GM12878 (cell line): ENCODE results near the gene FGF12. TPM values are rescaled to one million over a fixed set of nuclear protein-coding genes. Genes with fewer than 3 reads are reported as not detected.

ENCODE experiments used
- ATAC-seq: fragments of 200-7000 bp; cut with Tn5 transposase; 3 replicates; pipeline ENCODE4 v1.9.1; 2020; ENCODE audit warnings: mild to moderate bottlenecking, moderate library complexity
- BruUV-seq: library from RNA; stranded (reverse); fragments of 400-500 nt; replicated peaks from 2 replicates; lab custom pipeline; 2021; lab: Mats Ljungman, UMichigan
- CTCF ChIA-PET: fragments of 300-600 bp; sonication (Branson Sonifier 250); formaldehyde crosslinking; extraction: SDS; loops from one replicate; lab custom pipeline; 2021; ENCODE audit warnings: inconsistent platforms; lab: Yijun Ruan, JAX
- POLR2A ChIA-PET: fragments of 350-600 bp; formaldehyde crosslinking; extraction: SDS; loops from one replicate; lab custom pipeline; 2021; ENCODE audit warnings: inconsistent platforms; lab: Charles Lee
- RAD21 ChIA-PET: fragments of 300-600 bp; sonication (Branson Sonifier 250); formaldehyde crosslinking; loops from one replicate; lab custom pipeline; 2023; ENCODE audit warnings: antibody characterized with exemption; ENCODE audit not compliant: unreplicated experiment; lab: Charles Lee
- SMC1A ChIA-PET: fragments of 300-600 bp; sonication (Branson Sonifier 250); formaldehyde crosslinking; loops from one replicate; lab custom pipeline; 2023; ENCODE audit not compliant: unreplicated experiment, uncharacterized antibody; lab: Charles Lee
- DNase-seq: peaks from one replicate; pipeline ENCODE4 v3.0.0-alpha.2; 2011; ENCODE audit warnings: low read depth, low spot score
- FAIRE-seq: peaks from 3 replicates; lab custom pipeline; 2011; peaks lifted over from hg19 to GRCh38; lab: Jason Lieb, UNC
- H2AFZ ChIP-seq: 2 replicates; pipeline ENCODE4 v1.6.0; 2011; ENCODE audit warnings: low read depth, low read length, control low read depth; ENCODE audit not compliant: control insufficient read depth
- H3K27ac ChIP-seq: 2 replicates; pipeline ENCODE4 v1.5.1; 2011; ENCODE audit warnings: control low read depth; ENCODE audit not compliant: control insufficient read depth, insufficient read depth
- H3K27me3 ChIP-seq, 2 experiments: replicated peaks in 1 of 2; 2 replicates each; pipeline versions ENCODE4 v1.6.0 to v1.6.1; 2011; ENCODE audit warnings: low read length in 1 of 2; ENCODE audit not compliant: control insufficient read depth in 2 of 2, insufficient read depth in 2 of 2
- H3K36me3 ChIP-seq, 2 experiments: 2 replicates each; pipeline ENCODE4 v1.5.1; 2011; ENCODE audit warnings: low read length in 1 of 2; ENCODE audit not compliant: control insufficient read depth in 2 of 2, insufficient read depth in 2 of 2
- H3K4me1 ChIP-seq: 2 replicates; pipeline ENCODE4 v1.6.1; 2011; ENCODE audit warnings: mild to moderate bottlenecking, low read length, moderate library complexity, mixed read lengths; ENCODE audit not compliant: control insufficient read depth, insufficient read depth
- H3K4me2 ChIP-seq: 2 replicates; pipeline ENCODE4 v1.6.0; 2011; ENCODE audit warnings: control low read depth; ENCODE audit not compliant: control insufficient read depth, insufficient read depth
- H3K4me3 ChIP-seq: fragments of 200-600 bp; sonication (generic); 2 replicates; pipeline ENCODE4 v1.5.1; 2016
- H3K79me2 ChIP-seq: 2 replicates; pipeline ENCODE4 v1.6.0; 2011; ENCODE audit warnings: low read length; ENCODE audit not compliant: control insufficient read depth, insufficient read depth
- H3K9ac ChIP-seq: 2 replicates; pipeline ENCODE4 v1.8.0; 2011; ENCODE audit warnings: low read length, control low read depth, mixed read lengths; ENCODE audit not compliant: control insufficient read depth, insufficient read depth
- H3K9me3 ChIP-seq: replicated peaks from 3 replicates; pipeline ENCODE4 v1.5.1; 2011; ENCODE audit warnings: mild to moderate bottlenecking, low read length; ENCODE audit not compliant: control insufficient read depth, insufficient read depth
- H4K20me1 ChIP-seq: 2 replicates; pipeline ENCODE4 v1.6.0; 2011; ENCODE audit not compliant: control insufficient read depth, insufficient read depth
- ASH2L ChIP-seq: fragments of 300-600, 200-600 bp; sonication (generic); IDR thresholded peaks from 2 replicates; pipeline ENCODE4 v1.6.1; 2017; ENCODE audit warnings: low read depth, mild to moderate bottlenecking, borderline replicate concordance
- CHD1 ChIP-seq: IDR thresholded peaks from 2 replicates; pipeline ENCODE4 v1.6.1; 2012; ENCODE audit warnings: low read depth, low read length, improper control_type of control experiment
- CHD2 ChIP-seq: IDR thresholded peaks from 2 replicates; pipeline ENCODE4 v1.6.1; 2011; ENCODE audit warnings: low read depth, low read length, improper control_type of control experiment, borderline replicate concordance
- E2F8 ChIP-seq: fragments of 450-650 bp; IDR thresholded peaks from 2 replicates; pipeline ENCODE4 v1.6.1; 2018; ENCODE audit warnings: mild to moderate bottlenecking, low read depth, moderate library complexity; ENCODE audit not compliant: partially characterized antibody
- GABPA ChIP-seq: IDR thresholded peaks from 2 replicates; pipeline ENCODE4 v1.6.1; 2014; ENCODE audit warnings: antibody characterized with exemption, low read depth, mild to moderate bottlenecking, inconsistent platforms
- IRF5 ChIP-seq: fragments of 450-650 bp; IDR thresholded peaks from 2 replicates; pipeline ENCODE4 v1.6.1; 2017; ENCODE audit warnings: borderline replicate concordance
- KAT2A ChIP-seq: conservative IDR thresholded peaks from 2 replicates; pipeline ENCODE4 v1.6.1; 2011; ENCODE audit warnings: low read depth, low read length; ENCODE audit not compliant: control insufficient read depth
- KLF5 ChIP-seq: fragments of 450-650 bp; IDR thresholded peaks from 2 replicates; pipeline ENCODE4 v1.6.1; 2014; ENCODE audit warnings: mild to moderate bottlenecking; ENCODE audit not compliant: partially characterized antibody
- MAX ChIP-seq: IDR thresholded peaks from 2 replicates; pipeline ENCODE4 v1.6.1; 2012; ENCODE audit warnings: low read depth, low read length, improper control_type of control experiment
- MYC ChIP-seq: IDR thresholded peaks from 2 replicates; pipeline ENCODE4 v1.6.1; 2011; ENCODE audit warnings: mild to moderate bottlenecking, low read length, moderate library complexity, inconsistent platforms; ENCODE audit not compliant: insufficient read depth, insufficient replicate concordance, insufficient read length, severe bottlenecking
- POLR2A ChIP-seq: IDR thresholded peaks from 2 replicates; pipeline ENCODE4 v1.6.1; 2011; ENCODE audit warnings: low read depth, mild to moderate bottlenecking, low read length
- RELA ChIP-seq: fragments of 450-650 bp; IDR thresholded peaks from 2 replicates; pipeline ENCODE4 v1.8.0; 2014; ENCODE audit warnings: borderline replicate concordance; ENCODE audit not compliant: partially characterized antibody
- SIN3A ChIP-seq: IDR thresholded peaks from 2 replicates; pipeline ENCODE4 v1.6.1; 2012; ENCODE audit warnings: low read depth, low read length, improper control_type of control experiment
- SMAD5 ChIP-seq: IDR thresholded peaks from 2 replicates; pipeline ENCODE4 v1.6.1; 2016; ENCODE audit warnings: antibody characterized with exemption, low read depth
- SMC3 ChIP-seq: IDR thresholded peaks from 2 replicates; pipeline ENCODE4 v1.6.1; 2011; ENCODE audit warnings: low read length, improper control_type of control experiment, borderline replicate concordance
- TCF3 ChIP-seq: IDR thresholded peaks from 2 replicates; pipeline ENCODE4 v1.6.1; 2012; ENCODE audit warnings: low read depth, mild to moderate bottlenecking, low read length, borderline replicate concordance; ENCODE audit not compliant: insufficient read depth
- ZNF217 ChIP-seq: fragments of 450-650 bp; IDR thresholded peaks from 2 replicates; pipeline ENCODE4 v1.6.1; 2017; ENCODE audit warnings: antibody characterized with exemption, mild to moderate bottlenecking
- ZZZ3 ChIP-seq: IDR thresholded peaks from 2 replicates; pipeline ENCODE4 v1.6.1; 2011; ENCODE audit warnings: low read depth; ENCODE audit not compliant: control insufficient read depth, insufficient read length
- WGBS: methylation state at CpG from one replicate; pipeline ENCODE4 v1.1.6; 2016; ENCODE audit warnings: low lambda C conversion rate; ENCODE audit not compliant: insufficient replicate concordance, insufficient coverage; ENCODE audit errors: missing lambda C conversion rate; 5-methylcytosine and 5-hydroxymethylcytosine counted together
- in situ Hi-C: fragments of 300-500 bp; cut with MboI; formaldehyde crosslinking; loops from 9 replicates; pipeline ENCODE4 v1.14.3; 2018; ENCODE audit warnings: mixed read lengths
- intact Hi-C: fragments of 100-400 bp; cut with micrococcal nuclease; formaldehyde crosslinking; loops from one replicate; pipeline ENCODE4 v1.14.2; 2022; ENCODE audit not compliant: unreplicated experiment
- polyA plus RNA-seq, 11 experiments: library from polyadenylated mRNA; depleted of rRNA in 4 of 11; unstranded in 6 of 11; stranded (reverse) in 5 of 11; fragments of >200 nt; fragmentation: Nextera tagmentation in 4 of 11; fragmentation: Illumina TruSeq in 1 of 11; extraction: Ambion mirVana in 4 of 11; extraction: Trizol in 1 of 11; gene quantifications; 1 replicate in 1 of 11; 2 replicates in 10 of 11; pipeline versions ENCODE4 v1.2.1 to v1.2.3, GENCODE V29; 2011 to 2016; ENCODE audit warnings: inconsistent platforms in 2 of 11, missing spikeins in 2 of 11, low read depth in 1 of 11
- total RNA-seq, 4 experiments: library from RNA; depleted of rRNA in 3 of 4; stranded (reverse); fragments of >200 nt in 3 of 4; fragmentation: Illumina TruSeq in 1 of 4; extraction: Trizol in 1 of 4; gene quantifications; 2 replicates each; pipeline versions ENCODE4 v1.2.1 to v1.2.3, GENCODE V29; 2013 to 2021

The FGF12 gene
- total and polyA plus RNA-seq, 10 of the 15 experiments (the other 5 are each of a cell fraction or from before 2014, with no cell fraction given) = 0.03 to 0.43 (median 0.13) TPM; not detected in 7

GRCh38 chr3:192155194-192155593 is 572.1 kb downstream of the FGF12 start (continued):
- TF ChIP-seq E2F8 = no peak

GRCh38 chr3:192133271-192133670 is 594.1 kb downstream of the FGF12 start:
- Histone ChIP-seq H3K27me3 (no peaks in the 10 kb centered on the region), H3K9ac (no peak overlapping the region), H3K4me3 (no peak overlapping the region), H3K9me3 (no peaks in the 10 kb centered on the region; the same call in 2 of the 3 replicates), H3K79me2 (no peaks in the 10 kb centered on the region), H4K20me1 (no peaks in the 10 kb centered on the region), H3K4me2 (no peak overlapping the region), H3K27ac (no peak overlapping the region), H2AFZ (no peak overlapping the region), H3K4me1 (no peaks in the 10 kb centered on the region; the same call in 1 of the 2 replicates), H3K36me3 (no peaks in the 10 kb centered on the region)
- no TSS peak for BruUV-seq
- no peak for FAIRE-seq
- intact Hi-C loops (no loop called here), in situ Hi-C loops (no loop called here)
- RAD21 ChIA-PET = no interaction called here
- WGBS = 70% methylated on average over 4 of the region's 4 CpGs
- POLR2A ChIA-PET = no interaction called here
- DNase-seq = no peak
- no peak for ATAC-seq
- CTCF ChIA-PET = interaction anchor here (1.4 kb wide), 1 partner anchor 45 kb away, joined by 3 read pairs; no protein-coding TSS in a partner anchor
- SMC1A ChIA-PET = interaction anchor here (1.6 kb wide), 1 partner anchor 18 kb away, joined by 3 read pairs; no protein-coding TSS in a partner anchor
- no peak for TF ChIP-seq GABPA
- no peak for TF ChIP-seq KLF5
- no peak for TF ChIP-seq MAX
- TF ChIP-seq ZZZ3 = no peak
- TF ChIP-seq ZNF217 = no peak
- TF ChIP-seq KAT2A = no peak
- TF ChIP-seq POLR2A = no peak
- no peak for TF ChIP-seq CHD2
- TF ChIP-seq RELA = no peak
- TF ChIP-seq CHD1 = no peak
- no peak for TF ChIP-seq TCF3
- no peak for TF ChIP-seq SMC3
- TF ChIP-seq MYC = no peak
- TF ChIP-seq SIN3A = no peak
- TF ChIP-seq SMAD5 = no peak
- TF ChIP-seq ASH2L = no peak
- no peak for TF ChIP-seq IRF5
